Neural cell (in vitro differentiated cells): Measurements from ENCODE around the gene BRINP1. TPM values are rescaled to one million over a fixed set of nuclear protein-coding genes. Genes with fewer than 3 reads are reported as not detected.

Experiments
- H2AFZ ChIP-seq: fragments of 200-600, 300-800 bp; sonication (generic), shearing (Covaris generic); 2 replicates; pipeline ENCODE4 v1.6.0; 2014; ENCODE audit warnings: low read depth, mild to moderate bottlenecking, antibody characterized with exemption, low read length, moderate library complexity
- H3F3A ChIP-seq: fragments of 200-600 bp; shearing (Covaris generic); 2 replicates; pipeline ENCODE4 v1.6.1; 2016; ENCODE audit warnings: mild to moderate bottlenecking, moderate library complexity, mixed read lengths, antibody characterized with exemption, low read length; ENCODE audit not compliant: insufficient read depth, poor library complexity, severe bottlenecking
- H3K27ac ChIP-seq: fragments of 200-600, 300-800 bp; sonication (generic), shearing (Covaris generic); 2 replicates; pipeline ENCODE4 v1.5.1; 2014; ENCODE audit warnings: mild to moderate bottlenecking, low read length, moderate library complexity
- H3K27me3 ChIP-seq: fragments of 300-800, 200-600 bp; sonication (generic), shearing (Covaris generic); 2 replicates; pipeline ENCODE4 v1.6.0; 2014; ENCODE audit warnings: mild to moderate bottlenecking, low read depth, low read length, moderate library complexity; ENCODE audit not compliant: insufficient read depth
- H3K36me3 ChIP-seq: fragments of 300-800, 200-600 bp; sonication (generic), shearing (Covaris generic); 2 replicates; pipeline ENCODE4 v1.5.1; 2014; ENCODE audit warnings: mild to moderate bottlenecking, antibody characterized with exemption, low read length, moderate library complexity; ENCODE audit not compliant: insufficient read depth
- H3K4me2 ChIP-seq: fragments of 300-800, 200-600 bp; sonication (generic), shearing (Covaris generic); 2 replicates; pipeline ENCODE4 v1.6.0; 2014; ENCODE audit warnings: mild to moderate bottlenecking, low read length
- H3K4me3 ChIP-seq: fragments of 300-800, 200-600 bp; sonication (generic), shearing (Covaris generic); 2 replicates; pipeline ENCODE4 v1.5.1; 2014; ENCODE audit warnings: mild to moderate bottlenecking, low read length, moderate library complexity
- H3K79me2 ChIP-seq: fragments of 200-600 bp; shearing (Covaris generic); replicated peaks from 2 replicates; pipeline ENCODE4 v1.6.0; 2014; ENCODE audit warnings: mild to moderate bottlenecking, low read length, moderate library complexity; ENCODE audit not compliant: insufficient read depth
- H3K9ac ChIP-seq: fragments of 300-800, 200-600 bp; sonication (generic), shearing (Covaris generic); 2 replicates; pipeline ENCODE4 v1.6.1; 2016; ENCODE audit warnings: mild to moderate bottlenecking, low read length, mixed read lengths
- H3K9me2 ChIP-seq: fragments of 200-600 bp; shearing (Covaris generic); 2 replicates; pipeline ENCODE4 v1.6.1; 2016; ENCODE audit warnings: mild to moderate bottlenecking, low read length, mixed read lengths; ENCODE audit not compliant: insufficient read depth
- H3K9me3 ChIP-seq: fragments of 200-600, 300-800 bp; sonication (generic), shearing (Covaris generic); 2 replicates; pipeline ENCODE4 v1.6.1; 2016; ENCODE audit warnings: mild to moderate bottlenecking, mixed run types, low read length, moderate library complexity, mixed read lengths
- H4K20me1 ChIP-seq: fragments of 200-600 bp; shearing (Covaris generic); 2 replicates; pipeline ENCODE4 v1.6.1; 2016; ENCODE audit warnings: mild to moderate bottlenecking, mixed run types; ENCODE audit not compliant: insufficient read depth
- EP300 ChIP-seq: fragments of 450-650 bp; conservative IDR thresholded peaks from 2 replicates; pipeline ENCODE4 v1.6.1; 2014; ENCODE audit warnings: antibody characterized with exemption, mild to moderate bottlenecking, moderate library complexity; ENCODE audit not compliant: poor library complexity, severe bottlenecking
- EZH2 ChIP-seq: fragments of 200-600, 300-800 bp; shearing (Covaris generic), sonication (generic); IDR thresholded peaks from 2 replicates; pipeline ENCODE4 v1.6.1; 2014; ENCODE audit warnings: antibody characterized with exemption, low read length, borderline replicate concordance, mild to moderate bottlenecking; ENCODE audit not compliant: insufficient read depth, poor library complexity, severe bottlenecking
- MXI1 ChIP-seq: fragments of 450-650 bp; conservative IDR thresholded peaks from 2 replicates; pipeline ENCODE4 v1.6.1; 2014; ENCODE audit warnings: antibody characterized with exemption, mild to moderate bottlenecking; ENCODE audit not compliant: poor library complexity, severe bottlenecking
- POLR2AphosphoS5 ChIP-seq: IDR thresholded peaks from 2 replicates; pipeline ENCODE4 v1.6.1; 2012
- RAD21 ChIP-seq: fragments of 450-650 bp; conservative IDR thresholded peaks from 2 replicates; pipeline ENCODE4 v1.6.1; 2014; ENCODE audit warnings: antibody characterized with exemption, mild to moderate bottlenecking, moderate library complexity
- SMC3 ChIP-seq: fragments of 450-650 bp; conservative IDR thresholded peaks from 2 replicates; pipeline ENCODE4 v1.6.1; 2014; ENCODE audit warnings: antibody characterized with exemption, mild to moderate bottlenecking, moderate library complexity; ENCODE audit not compliant: poor library complexity
- TAF1 ChIP-seq: IDR thresholded peaks from 2 replicates; pipeline ENCODE4 v1.6.1; 2012; ENCODE audit warnings: low read depth
- polyA plus RNA-seq: library from polyadenylated mRNA; depleted of rRNA; stranded (reverse); fragments of >200 nt; gene quantifications from 2 replicates; pipeline ENCODE4 v1.2.3, GENCODE V29; 2014
- TF ChIP-seq, protein P1 (sequence below): fragments of 450-650 bp; IDR thresholded peaks from 2 replicates; pipeline ENCODE4 v1.5.1; 2014; ENCODE audit warnings: antibody characterized with exemption, mild to moderate bottlenecking, moderate library complexity; ENCODE audit not compliant: poor library complexity, severe bottlenecking
- TF ChIP-seq, protein P2 (sequence below): IDR thresholded peaks from 2 replicates; pipeline ENCODE4 v1.6.1; 2012; ENCODE audit warnings: borderline replicate concordance

BRINP1 gene
- polyA plus RNA-seq, 1 donor from 2014 or later = 15.6 TPM

- Histone ChIP-seq H4K20me1 (no peaks in the 10 kb centered on the region), H3K9me3 (no peaks in the 10 kb centered on the region), H3K9me2 (no peaks in the 10 kb centered on the region), H3K27me3 (no peaks in the 10 kb centered on the region), H3K4me3 (no peak overlapping the region), H3F3A (no peaks in the 10 kb centered on the region), H3K4me2 (no peak overlapping the region), H3K79me2 (no peaks in the 10 kb centered on the region), H3K27ac (no peak overlapping the region), H2AFZ (no peak overlapping the region), H3K9ac (no peak overlapping the region), H3K36me3 (no peaks in the 10 kb centered on the region)
- TF ChIP-seq RAD21 (no peak), TAF1 (no peak), MXI1 (no peak), SMC3 (no peak)
- TF ChIP-seq, protein P1, sequence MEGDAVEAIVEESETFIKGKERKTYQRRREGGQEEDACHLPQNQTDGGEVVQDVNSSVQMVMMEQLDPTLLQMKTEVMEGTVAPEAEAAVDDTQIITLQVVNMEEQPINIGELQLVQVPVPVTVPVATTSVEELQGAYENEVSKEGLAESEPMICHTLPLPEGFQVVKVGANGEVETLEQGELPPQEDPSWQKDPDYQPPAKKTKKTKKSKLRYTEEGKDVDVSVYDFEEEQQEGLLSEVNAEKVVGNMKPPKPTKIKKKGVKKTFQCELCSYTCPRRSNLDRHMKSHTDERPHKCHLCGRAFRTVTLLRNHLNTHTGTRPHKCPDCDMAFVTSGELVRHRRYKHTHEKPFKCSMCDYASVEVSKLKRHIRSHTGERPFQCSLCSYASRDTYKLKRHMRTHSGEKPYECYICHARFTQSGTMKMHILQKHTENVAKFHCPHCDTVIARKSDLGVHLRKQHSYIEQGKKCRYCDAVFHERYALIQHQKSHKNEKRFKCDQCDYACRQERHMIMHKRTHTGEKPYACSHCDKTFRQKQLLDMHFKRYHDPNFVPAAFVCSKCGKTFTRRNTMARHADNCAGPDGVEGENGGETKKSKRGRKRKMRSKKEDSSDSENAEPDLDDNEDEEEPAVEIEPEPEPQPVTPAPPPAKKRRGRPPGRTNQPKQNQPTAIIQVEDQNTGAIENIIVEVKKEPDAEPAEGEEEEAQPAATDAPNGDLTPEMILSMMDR = no peak
Observed at GRCh38 chr9:119418721-119419120, 49.5 kb upstream of the BRINP1 start.

GRCh38 chr9:119416793-119417192, 47.6 kb upstream of the BRINP1 start:
- Histone ChIP-seq H3K9me3 (no peaks in the 10 kb centered on the region), H3K4me3 (no peak overlapping the region), H3K27me3 (no peaks in the 10 kb centered on the region), H2AFZ (no peak overlapping the region), H3K9ac (no peak overlapping the region), H3F3A (no peaks in the 10 kb centered on the region), H3K36me3 (no peaks in the 10 kb centered on the region), H3K9me2 (no peaks in the 10 kb centered on the region), H3K27ac (no peak overlapping the region), H3K4me2 (no peak overlapping the region), H3K79me2 (no peaks in the 10 kb centered on the region), H4K20me1 (no peaks in the 10 kb centered on the region)
- TF ChIP-seq RAD21 (no peak), EZH2 (no peak), EP300 (no peak), TAF1 (no peak), SMC3 (no peak), POLR2AphosphoS5 (no peak), MXI1 (no peak)
- TF ChIP-seq, protein P2, sequence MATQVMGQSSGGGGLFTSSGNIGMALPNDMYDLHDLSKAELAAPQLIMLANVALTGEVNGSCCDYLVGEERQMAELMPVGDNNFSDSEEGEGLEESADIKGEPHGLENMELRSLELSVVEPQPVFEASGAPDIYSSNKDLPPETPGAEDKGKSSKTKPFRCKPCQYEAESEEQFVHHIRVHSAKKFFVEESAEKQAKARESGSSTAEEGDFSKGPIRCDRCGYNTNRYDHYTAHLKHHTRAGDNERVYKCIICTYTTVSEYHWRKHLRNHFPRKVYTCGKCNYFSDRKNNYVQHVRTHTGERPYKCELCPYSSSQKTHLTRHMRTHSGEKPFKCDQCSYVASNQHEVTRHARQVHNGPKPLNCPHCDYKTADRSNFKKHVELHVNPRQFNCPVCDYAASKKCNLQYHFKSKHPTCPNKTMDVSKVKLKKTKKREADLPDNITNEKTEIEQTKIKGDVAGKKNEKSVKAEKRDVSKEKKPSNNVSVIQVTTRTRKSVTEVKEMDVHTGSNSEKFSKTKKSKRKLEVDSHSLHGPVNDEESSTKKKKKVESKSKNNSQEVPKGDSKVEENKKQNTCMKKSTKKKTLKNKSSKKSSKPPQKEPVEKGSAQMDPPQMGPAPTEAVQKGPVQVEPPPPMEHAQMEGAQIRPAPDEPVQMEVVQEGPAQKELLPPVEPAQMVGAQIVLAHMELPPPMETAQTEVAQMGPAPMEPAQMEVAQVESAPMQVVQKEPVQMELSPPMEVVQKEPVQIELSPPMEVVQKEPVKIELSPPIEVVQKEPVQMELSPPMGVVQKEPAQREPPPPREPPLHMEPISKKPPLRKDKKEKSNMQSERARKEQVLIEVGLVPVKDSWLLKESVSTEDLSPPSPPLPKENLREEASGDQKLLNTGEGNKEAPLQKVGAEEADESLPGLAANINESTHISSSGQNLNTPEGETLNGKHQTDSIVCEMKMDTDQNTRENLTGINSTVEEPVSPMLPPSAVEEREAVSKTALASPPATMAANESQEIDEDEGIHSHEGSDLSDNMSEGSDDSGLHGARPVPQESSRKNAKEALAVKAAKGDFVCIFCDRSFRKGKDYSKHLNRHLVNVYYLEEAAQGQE = no peak
- TF ChIP-seq, protein P1 = no peak
